Mesothelial cell of epicardium (in vitro differentiated cells): ENCODE results near the gene APOC4. TPM values are rescaled to one million over a fixed set of nuclear protein-coding genes. Genes with fewer than 3 reads are reported as not detected.

Experiments used
- DNase-seq, 2 experiments: peaks; one replicate each; pipeline ENCODE4 v3.0.0; 2021; ENCODE audit warnings: low spot score in 2 of 2; ENCODE audit not compliant: unreplicated experiment in 2 of 2
- H3K27ac Mint-ChIP-seq: 2 replicates; pipeline ENCODE4 v1.8.0; 2021; ENCODE audit warnings: mixed read lengths
- H3K27me3 Mint-ChIP-seq: 2 replicates; pipeline ENCODE4 v1.8.0; 2021; ENCODE audit warnings: low read depth, mixed read lengths
- H3K36me3 Mint-ChIP-seq: 2 replicates; pipeline ENCODE4 v1.8.0; 2021; ENCODE audit warnings: mixed read lengths
- H3K4me1 Mint-ChIP-seq: 2 replicates; pipeline ENCODE4 v1.8.0; 2021; ENCODE audit warnings: mixed read lengths
- H3K4me3 Mint-ChIP-seq: 2 replicates; pipeline ENCODE4 v1.8.0; 2021; ENCODE audit warnings: mild to moderate bottlenecking, moderate library complexity, mixed read lengths
- H3K9me3 Mint-ChIP-seq: 2 replicates; pipeline ENCODE4 v1.8.0; 2021; ENCODE audit warnings: mixed read lengths
- CTCF ChIP-seq: fragments of 200-600 bp; sonication (generic); IDR thresholded peaks from one replicate; pipeline ENCODE4 v1.5.0; 2021; ENCODE audit warnings: antibody characterized with exemption; ENCODE audit not compliant: unreplicated experiment
- total RNA-seq: library from RNA; stranded (reverse); gene quantifications from 3 replicates; pipeline ENCODE4 v1.2.1, GENCODE V29; 2021

The APOC4 gene
- total RNA-seq, 1 donor from 2014 or later = not detected

- Mint-ChIP-seq H3K4me1 (no peaks in the 10 kb centered on the region), H3K9me3 (no peaks in the 10 kb centered on the region), H3K27me3 (no peaks in the 10 kb centered on the region), H3K4me3 (no peak overlapping the region), H3K27ac (no peak overlapping the region), H3K36me3 (peaks cover 11% of the 10 kb centered on the region)
- no peak for DNase-seq
- TF ChIP-seq CTCF = no peak
Measured at GRCh38 chr19:44985445-44985844, 43.4 kb downstream of the APOC4 start.

GRCh38 chr19:44986389-44986788 is 44.4 kb downstream of the APOC4 start:
- H3K27ac Mint-ChIP-seq = no peak overlapping the region
- H3K9me3 Mint-ChIP-seq = no peaks in the 10 kb centered on the region
- DNase-seq = no peak
- H3K4me1 Mint-ChIP-seq = no peaks in the 10 kb centered on the region
- H3K4me3 Mint-ChIP-seq = no peak overlapping the region
- TF ChIP-seq CTCF = no peak
- H3K27me3 Mint-ChIP-seq = no peaks in the 10 kb centered on the region
- H3K36me3 Mint-ChIP-seq = peaks cover 11% of the 10 kb centered on the region

GRCh38 chr19:44987148-44987675 is 45.2 kb downstream of the APOC4 start:
- Mint-ChIP-seq H3K4me1 (no peaks in the 10 kb centered on the region), H3K27ac (no peak overlapping the region), H3K27me3 (no peaks in the 10 kb centered on the region), H3K36me3 (peaks cover 15% of the 10 kb centered on the region), H3K4me3 (no peak overlapping the region), H3K9me3 (no peaks in the 10 kb centered on the region)
- no peak for DNase-seq
- TF ChIP-seq CTCF = no peak

GRCh38 chr19:44988273-44988672 is 46.2 kb downstream of the APOC4 start:
- H3K36me3 Mint-ChIP-seq = peaks cover 15% of the 10 kb centered on the region

GRCh38 chr19:44988896-44989556 is 47.0 kb downstream of the APOC4 start:
- peak in 1 of 2 experiments; percentile 61 for DNase-seq
- Mint-ChIP-seq H3K36me3 (peaks cover 15% of the 10 kb centered on the region), H3K27me3 (no peaks in the 10 kb centered on the region), H3K27ac (no peak overlapping the region), H3K4me3 (no peak overlapping the region), H3K9me3 (no peaks in the 10 kb centered on the region), H3K4me1 (no peaks in the 10 kb centered on the region)
- no peak for TF ChIP-seq CTCF

More at GRCh38 chr19:44988273-44988672, 46.2 kb downstream of the APOC4 start:
- TF ChIP-seq CTCF = no peak
- H3K9me3 Mint-ChIP-seq = no peaks in the 10 kb centered on the region
- no peak for DNase-seq
- H3K27me3 Mint-ChIP-seq = no peaks in the 10 kb centered on the region
- no peaks in the 10 kb centered on the region for H3K4me1 Mint-ChIP-seq
- no peak overlapping the region for H3K27ac Mint-ChIP-seq
- H3K4me3 Mint-ChIP-seq = no peak overlapping the region

GRCh38 chr19:44990459-44990858 is 48.4 kb downstream of the APOC4 start:
- H3K4me1 Mint-ChIP-seq = no peaks in the 10 kb centered on the region
- H3K4me3 Mint-ChIP-seq = no peak overlapping the region
- TF ChIP-seq CTCF = no peak
- peaks cover 12% of the 10 kb centered on the region for H3K36me3 Mint-ChIP-seq
- no peaks in the 10 kb centered on the region for H3K9me3 Mint-ChIP-seq
- no peaks in the 10 kb centered on the region for H3K27me3 Mint-ChIP-seq
- no peak for DNase-seq
- no peak overlapping the region for H3K27ac Mint-ChIP-seq
